ENCODE data around the gene NF2.

- TF ChIP-seq CTCF (IDR thresholded peaks at IDR 0.05; ENCODE audit: low read depth, low read length, poor library complexity, severe bottlenecking) (no peak), EZH2phosphoT487 (IDR thresholded peaks at IDR 0.05; ENCODE audit: borderline replicate concordance, low read length) (no peak)
Observed at GRCh38 chr22:29740216-29740615, 136.8 kb downstream of the NF2 start.
